Measurements from ENCODE around the gene CAPN8.
A peak's percentile ranks its signal among the peaks of the same experiment; 100 is the strongest.

The CAPN8 gene

DNA sequence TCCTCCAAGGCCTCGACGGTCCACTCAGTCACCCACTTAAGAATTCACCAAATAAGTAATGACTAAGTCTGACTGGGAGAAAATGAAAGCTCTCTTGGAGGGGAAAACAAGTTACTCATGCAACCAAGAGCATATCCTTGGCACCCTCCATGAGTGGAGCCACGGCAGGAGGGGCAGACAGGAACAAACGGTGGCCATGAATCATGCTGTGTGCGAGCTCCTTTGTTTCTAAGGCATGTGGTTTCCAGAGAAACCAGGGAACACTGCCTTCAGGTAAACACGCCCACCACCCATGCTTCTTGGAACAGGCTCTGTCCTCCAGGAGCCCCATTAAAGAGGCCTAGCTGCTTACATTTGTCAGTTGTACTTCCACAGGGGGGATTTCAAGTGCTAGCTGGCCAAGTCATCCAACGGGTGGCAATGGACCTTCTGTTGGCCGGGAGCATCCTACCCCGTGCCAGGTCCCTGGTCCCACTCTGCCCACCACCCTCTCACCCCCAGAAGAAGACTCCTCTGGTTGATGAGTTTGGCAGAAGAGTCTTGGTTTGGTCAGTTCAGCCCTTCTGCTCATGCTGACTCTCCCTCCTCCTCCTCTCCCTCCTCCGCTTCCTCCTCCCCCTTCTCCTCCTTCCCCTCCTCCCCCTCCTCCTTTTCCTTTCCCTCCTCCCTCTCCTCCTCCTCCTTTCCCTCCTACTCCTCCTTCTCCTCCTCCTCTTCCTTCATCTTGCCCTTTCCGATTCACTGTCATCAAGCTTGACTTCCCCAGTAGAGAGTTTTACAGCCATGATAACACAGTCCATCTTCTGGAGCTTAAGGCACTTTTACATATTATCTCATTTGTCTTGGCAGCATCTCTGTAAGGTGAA lies 164.7 kb downstream of the CAPN8 start:
- Histone ChIP-seq H3K9me3 (ENCODE audit: control insufficient read depth, low read length) (no peaks in the 10 kb centered on the region), H3K27ac (ENCODE audit: low read length, poor library complexity, severe bottlenecking) (no peak overlapping the region), H2BK15ac (ENCODE audit: low read depth, poor library complexity, severe bottlenecking) (no peak overlapping the region), H3K4me1 (ENCODE audit: control insufficient read depth, insufficient read depth, low read depth, low read length) (peaks cover 12% of the 10 kb centered on the region), H3K4me2 (ENCODE audit: low read length, poor library complexity, severe bottlenecking) (no peak overlapping the region), H4K8ac (ENCODE audit: low read length) (no peak overlapping the region), H2BK12ac (ENCODE audit: low read length in 2 of 2) (no peak overlapping the region), H2AFZ (ENCODE audit: low read depth, low read length) (no peak overlapping the region), H4K91ac (ENCODE audit: low read length) (no peak overlapping the region), H3K27me3 (ENCODE audit: control insufficient read depth in 1 of 2, insufficient read depth in 1 of 2, low read length in 2 of 2) (no peaks in the 10 kb centered on the region), H3K23ac (ENCODE audit: low read length in 2 of 2) (no peak overlapping the region), H2BK120ac (ENCODE audit: low read depth, low read length) (no peak overlapping the region), H3K36me3 (ENCODE audit: control insufficient read depth in 1 of 2, insufficient read depth in 2 of 2, low read depth in 1 of 2, low read length in 2 of 2) (no peaks in the 10 kb centered on the region), H3K14ac (ENCODE audit: low read length in 2 of 2) (no peak overlapping the region), H3K4me3 (ENCODE audit: insufficient read depth in 1 of 2, low read depth in 1 of 2, low read length in 2 of 2) (peak overlapping the region in 1 of 2 experiments; percentile 12), H2AK5ac (ENCODE audit: low read length, severe bottlenecking) (no peak overlapping the region), H3K9ac (ENCODE audit: low read length) (peak overlapping the region; percentile 70), H3K4ac (ENCODE audit: low read depth in 1 of 2, low read length in 2 of 2) (no peak overlapping the region), H2BK5ac (ENCODE audit: low read depth, low read length, poor library complexity, severe bottlenecking) (no peak overlapping the region), H3K79me1 (replicated peaks; ENCODE audit: low read length, poor library complexity, severe bottlenecking) (no peaks in the 10 kb centered on the region), H3K18ac (ENCODE audit: low read depth in 1 of 2, low read length in 2 of 2) (no peak overlapping the region)
- DNase-seq, result no peak
- 59% methylated on average over 11 of the region's 11 CpGs for WGBS

DNA sequence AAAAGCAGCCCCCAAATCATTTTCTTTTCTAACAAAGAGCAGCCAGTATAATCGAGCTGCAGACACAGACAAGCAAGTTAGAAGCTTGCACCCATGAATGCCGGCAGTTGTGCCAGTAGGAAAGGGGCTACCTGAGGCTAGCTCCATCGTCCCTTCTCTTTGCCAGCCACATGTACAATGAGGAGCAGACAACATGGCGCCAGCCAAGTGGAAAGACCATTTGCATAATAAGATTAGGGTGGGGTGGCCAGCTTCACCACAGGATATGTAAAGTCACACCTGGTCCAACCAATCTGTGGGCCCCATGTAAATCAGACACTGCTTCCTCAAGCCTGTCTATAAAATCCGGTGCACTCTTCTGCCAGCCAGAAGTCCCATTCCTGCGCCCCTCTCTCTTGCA lies 168.6 kb downstream of the CAPN8 start:
- H3K4ac ChIP-seq (ENCODE audit: low read depth in 1 of 2, low read length in 2 of 2), result no peak overlapping the region
- 75% methylated on average over 6 of the region's 6 CpGs for WGBS
- H2BK12ac ChIP-seq (ENCODE audit: low read length in 2 of 2), result no peak overlapping the region

DNA sequence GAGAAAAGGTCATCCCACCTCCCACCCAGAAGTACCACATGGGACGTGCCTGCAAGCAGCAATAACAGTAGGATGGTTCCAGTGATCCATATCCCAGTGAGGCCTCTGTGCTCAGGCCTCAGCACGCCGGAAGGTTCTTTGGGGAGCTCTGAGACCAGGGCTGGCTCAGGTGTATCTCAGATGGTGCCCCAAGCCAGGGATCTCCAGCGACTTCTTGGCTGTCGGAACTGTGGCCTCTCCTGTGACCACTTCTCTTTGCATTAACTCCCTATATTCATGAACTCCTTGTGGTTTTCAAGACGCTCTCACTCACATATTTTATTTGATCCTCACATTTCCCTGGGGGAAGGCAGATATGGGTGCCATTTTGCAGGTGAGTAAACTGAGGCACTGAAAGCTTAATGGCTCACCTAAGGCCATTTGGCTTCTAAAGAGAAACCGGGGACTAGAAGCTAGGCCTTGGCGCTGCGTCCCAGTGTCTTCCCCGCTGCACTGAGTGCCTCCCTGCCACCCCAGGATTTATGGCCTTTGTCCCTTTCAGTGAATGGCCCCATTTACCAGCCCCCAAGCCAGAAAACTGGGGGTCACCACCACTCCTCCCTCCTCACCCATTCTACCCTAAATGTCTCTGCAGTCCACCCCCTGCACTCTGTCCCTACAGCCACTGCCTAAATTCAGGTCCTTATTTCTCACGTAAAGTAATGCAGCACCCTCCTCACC lies 170.4 kb downstream of the CAPN8 start:
- Histone ChIP-seq H3K9me3 (ENCODE audit: control insufficient read depth, low read length) (no peaks in the 10 kb centered on the region), H3K9ac (ENCODE audit: low read length) (no peak overlapping the region), H2BK5ac (ENCODE audit: low read depth, low read length, poor library complexity, severe bottlenecking) (no peak overlapping the region), H2AFZ (ENCODE audit: low read depth, low read length) (no peak overlapping the region), H3K14ac (ENCODE audit: low read length in 2 of 2) (no peak overlapping the region), H3K18ac (ENCODE audit: low read depth in 1 of 2, low read length in 2 of 2) (no peak overlapping the region), H3K4me3 (ENCODE audit: insufficient read depth in 1 of 2, low read depth in 1 of 2, low read length in 2 of 2) (no peak overlapping the region), H3K4me2 (ENCODE audit: low read length, poor library complexity, severe bottlenecking) (no peak overlapping the region), H3K4me1 (ENCODE audit: control insufficient read depth, insufficient read depth, low read depth, low read length) (peaks cover 3% of the 10 kb centered on the region), H2AK5ac (ENCODE audit: low read length, severe bottlenecking) (no peak overlapping the region), H3K27me3 (ENCODE audit: control insufficient read depth in 1 of 2, insufficient read depth in 1 of 2, low read length in 2 of 2) (no peaks in the 10 kb centered on the region), H2BK120ac (ENCODE audit: low read depth, low read length) (no peak overlapping the region), H4K91ac (ENCODE audit: low read length) (no peak overlapping the region), H2BK12ac (ENCODE audit: low read length in 2 of 2) (no peak overlapping the region), H3K4ac (ENCODE audit: low read depth in 1 of 2, low read length in 2 of 2) (no peak overlapping the region), H3K36me3 (ENCODE audit: control insufficient read depth in 1 of 2, insufficient read depth in 2 of 2, low read depth in 1 of 2, low read length in 2 of 2) (no peaks in the 10 kb centered on the region), H4K8ac (ENCODE audit: low read length) (no peak overlapping the region), H2BK15ac (ENCODE audit: low read depth, poor library complexity, severe bottlenecking) (no peak overlapping the region), H3K79me1 (replicated peaks; ENCODE audit: low read length, poor library complexity, severe bottlenecking) (no peaks in the 10 kb centered on the region), H3K23ac (ENCODE audit: low read length in 2 of 2) (no peak overlapping the region), H3K27ac (ENCODE audit: low read length, poor library complexity, severe bottlenecking) (no peak overlapping the region)
- WGBS, result 86% methylated on average over 10 of the region's 11 CpGs
- DNase-seq, result no peak

More for the DNA sequence above, 168.6 kb downstream of the CAPN8 start:
- Histone ChIP-seq H4K8ac (ENCODE audit: low read length) (no peak overlapping the region), H3K27ac (ENCODE audit: low read length, poor library complexity, severe bottlenecking) (no peak overlapping the region), H3K23ac (ENCODE audit: low read length in 2 of 2) (no peak overlapping the region), H2BK120ac (ENCODE audit: low read depth, low read length) (no peak overlapping the region), H2AK5ac (ENCODE audit: low read length, severe bottlenecking) (no peak overlapping the region), H3K4me1 (ENCODE audit: control insufficient read depth, insufficient read depth, low read depth, low read length) (peaks cover 12% of the 10 kb centered on the region), H3K27me3 (ENCODE audit: control insufficient read depth in 1 of 2, insufficient read depth in 1 of 2, low read length in 2 of 2) (no peaks in the 10 kb centered on the region), H3K36me3 (ENCODE audit: control insufficient read depth in 1 of 2, insufficient read depth in 2 of 2, low read depth in 1 of 2, low read length in 2 of 2) (no peaks in the 10 kb centered on the region), H2BK5ac (ENCODE audit: low read depth, low read length, poor library complexity, severe bottlenecking) (no peak overlapping the region), H2AFZ (ENCODE audit: low read depth, low read length) (no peak overlapping the region), H3K14ac (ENCODE audit: low read length in 2 of 2) (no peak overlapping the region), H3K18ac (ENCODE audit: low read depth in 1 of 2, low read length in 2 of 2) (no peak overlapping the region), H3K79me1 (replicated peaks; ENCODE audit: low read length, poor library complexity, severe bottlenecking) (no peaks in the 10 kb centered on the region), H3K4me2 (ENCODE audit: low read length, poor library complexity, severe bottlenecking) (no peak overlapping the region), H3K4me3 (ENCODE audit: insufficient read depth in 1 of 2, low read depth in 1 of 2, low read length in 2 of 2) (no peak overlapping the region), H3K9me3 (ENCODE audit: control insufficient read depth, low read length) (no peaks in the 10 kb centered on the region), H4K91ac (ENCODE audit: low read length) (no peak overlapping the region), H2BK15ac (ENCODE audit: low read depth, poor library complexity, severe bottlenecking) (no peak overlapping the region), H3K9ac (ENCODE audit: low read length) (no peak overlapping the region)
- DNase-seq, result no peak

DNA sequence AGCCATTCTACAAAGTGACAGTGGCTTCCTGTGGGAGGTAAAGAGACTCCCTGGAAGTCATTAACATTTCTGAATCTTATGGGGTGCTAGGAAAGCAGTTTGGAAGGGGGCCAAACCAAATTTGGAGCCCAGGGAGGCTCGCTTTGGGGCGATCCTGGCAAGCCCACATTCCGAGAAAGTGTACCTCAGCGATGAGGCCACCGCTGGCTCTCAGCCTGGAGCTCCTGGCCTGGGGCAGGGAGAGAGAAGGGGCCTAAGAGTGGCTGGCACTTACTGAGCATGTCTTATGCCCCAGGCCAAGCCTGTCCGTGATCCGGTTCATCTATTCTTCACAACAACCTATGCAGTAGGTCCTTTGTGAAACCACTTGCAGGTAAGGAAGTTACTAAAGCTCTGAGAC lies 173.5 kb downstream of the CAPN8 start:
- no peak overlapping the region for H3K14ac ChIP-seq (ENCODE audit: low read length in 2 of 2)
- no peak overlapping the region for H3K23ac ChIP-seq (ENCODE audit: low read length in 2 of 2)
- 67% methylated on average over 5 of the region's 7 CpGs for WGBS

More for the DNA sequence above, 173.5 kb downstream of the CAPN8 start:
- Histone ChIP-seq H3K79me1 (replicated peaks; ENCODE audit: low read length, poor library complexity, severe bottlenecking) (no peaks in the 10 kb centered on the region), H3K4me2 (ENCODE audit: low read length, poor library complexity, severe bottlenecking) (no peak overlapping the region), H3K4ac (ENCODE audit: low read depth in 1 of 2, low read length in 2 of 2) (no peak overlapping the region), H2AFZ (ENCODE audit: low read depth, low read length) (no peak overlapping the region), H3K4me1 (ENCODE audit: control insufficient read depth, insufficient read depth, low read depth, low read length) (no peaks in the 10 kb centered on the region), H2BK120ac (ENCODE audit: low read depth, low read length) (no peak overlapping the region), H3K27me3 (ENCODE audit: control insufficient read depth in 1 of 2, insufficient read depth in 1 of 2, low read length in 2 of 2) (peaks cover 20 to 24% of the 10 kb centered on the region in 2 experiments), H4K8ac (ENCODE audit: low read length) (no peak overlapping the region), H2BK12ac (ENCODE audit: low read length in 2 of 2) (no peak overlapping the region), H3K9me3 (ENCODE audit: control insufficient read depth, low read length) (no peaks in the 10 kb centered on the region), H2BK5ac (ENCODE audit: low read depth, low read length, poor library complexity, severe bottlenecking) (no peak overlapping the region), H3K4me3 (ENCODE audit: insufficient read depth in 1 of 2, low read depth in 1 of 2, low read length in 2 of 2) (no peak overlapping the region), H3K27ac (ENCODE audit: low read length, poor library complexity, severe bottlenecking) (no peak overlapping the region), H3K36me3 (ENCODE audit: control insufficient read depth in 1 of 2, insufficient read depth in 2 of 2, low read depth in 1 of 2, low read length in 2 of 2) (no peaks in the 10 kb centered on the region), H3K18ac (ENCODE audit: low read depth in 1 of 2, low read length in 2 of 2) (no peak overlapping the region), H2BK15ac (ENCODE audit: low read depth, poor library complexity, severe bottlenecking) (no peak overlapping the region), H2AK5ac (ENCODE audit: low read length, severe bottlenecking) (no peak overlapping the region), H3K9ac (ENCODE audit: low read length) (no peak overlapping the region), H4K91ac (ENCODE audit: low read length) (no peak overlapping the region)
- no peak for DNase-seq

Data from mesenchymal stem cell (in vitro differentiated cells and primary cell).